ENCODE data around the gene MAML1. TPM values are rescaled to one million over a fixed set of nuclear protein-coding genes. Genes with fewer than 3 reads are reported as not detected.

MAML1 gene
- total RNA-seq, 6 experiments from 2014 or later: 6.2 to 8.8 (median 8.0) TPM

DNA sequence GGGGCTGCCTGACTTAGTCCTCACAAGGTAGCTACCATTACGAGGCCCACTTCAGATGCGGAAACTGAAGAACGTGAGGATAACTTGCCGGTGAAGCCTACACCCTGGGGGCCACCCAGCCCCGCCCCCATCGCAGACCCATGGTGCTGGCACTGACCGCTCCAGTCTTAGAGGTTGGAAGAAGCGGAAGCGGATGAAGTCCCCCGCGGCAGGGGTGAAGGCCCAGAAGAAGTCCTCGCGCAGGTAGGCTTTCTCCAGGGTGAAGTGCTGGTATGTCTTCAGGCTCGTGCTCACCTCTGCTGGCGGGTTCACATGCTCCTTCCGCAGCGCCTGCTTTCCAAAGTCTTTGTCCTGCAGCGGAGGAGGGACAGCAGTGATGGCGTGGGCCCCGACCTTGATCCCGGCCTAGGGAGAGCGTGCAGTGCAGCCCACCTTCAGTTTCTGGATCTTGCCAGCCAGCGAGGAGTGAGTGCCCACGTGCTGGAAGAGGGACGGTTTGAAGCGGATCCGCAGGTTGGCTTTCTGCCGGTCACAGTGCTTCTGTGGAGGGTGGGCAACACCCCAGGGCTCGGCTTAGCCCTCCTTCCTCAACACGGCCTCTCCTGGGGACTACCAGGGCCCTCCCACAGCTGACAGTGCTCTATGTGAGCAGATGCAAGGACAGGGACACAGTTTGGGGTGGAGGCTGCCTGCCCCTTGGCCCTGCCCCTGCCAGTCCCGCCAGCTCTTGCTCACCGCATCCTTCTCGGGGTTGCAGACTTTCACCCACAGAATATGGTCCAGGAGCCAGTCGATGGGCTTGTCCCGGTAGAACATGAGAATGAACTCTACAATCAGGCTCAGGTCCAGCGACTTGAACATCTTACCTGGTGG lies 66.4 kb downstream of the MAML1 start:
- no peak overlapping the region for H3K4me3 ChIP-seq
- H3K36me3 ChIP-seq: peaks cover 6 to 47% (median 22%) of the 10 kb centered on the region in 4 donors
- intact Hi-C loops (cut with DNase I): loop anchor here (5.0 kb wide), 1 partner anchor 37 kb away; no protein-coding TSS in a partner anchor
- DNase-seq (peak in 1 of 3 donors; percentile 46), ATAC-seq (no peak)
- H3K27ac ChIP-seq: no peak overlapping the region
- H3K4me1 ChIP-seq: peaks cover 0 to 39% (median 16%) of the 10 kb centered on the region in 4 donors
- 81% methylated on average over 3 of the region's 36 CpGs for WGBS (ENCODE audit: insufficient coverage, low coverage, low lambda C conversion rate, missing lambda C conversion rate)
- H3K27me3 ChIP-seq: no peaks in the 10 kb centered on the region
- H3K9me3 ChIP-seq: no peaks in the 10 kb centered on the region
- TF ChIP-seq POLR2A (IDR thresholded peaks at IDR 0.05): no peak
- TF ChIP-seq, protein P1, sequence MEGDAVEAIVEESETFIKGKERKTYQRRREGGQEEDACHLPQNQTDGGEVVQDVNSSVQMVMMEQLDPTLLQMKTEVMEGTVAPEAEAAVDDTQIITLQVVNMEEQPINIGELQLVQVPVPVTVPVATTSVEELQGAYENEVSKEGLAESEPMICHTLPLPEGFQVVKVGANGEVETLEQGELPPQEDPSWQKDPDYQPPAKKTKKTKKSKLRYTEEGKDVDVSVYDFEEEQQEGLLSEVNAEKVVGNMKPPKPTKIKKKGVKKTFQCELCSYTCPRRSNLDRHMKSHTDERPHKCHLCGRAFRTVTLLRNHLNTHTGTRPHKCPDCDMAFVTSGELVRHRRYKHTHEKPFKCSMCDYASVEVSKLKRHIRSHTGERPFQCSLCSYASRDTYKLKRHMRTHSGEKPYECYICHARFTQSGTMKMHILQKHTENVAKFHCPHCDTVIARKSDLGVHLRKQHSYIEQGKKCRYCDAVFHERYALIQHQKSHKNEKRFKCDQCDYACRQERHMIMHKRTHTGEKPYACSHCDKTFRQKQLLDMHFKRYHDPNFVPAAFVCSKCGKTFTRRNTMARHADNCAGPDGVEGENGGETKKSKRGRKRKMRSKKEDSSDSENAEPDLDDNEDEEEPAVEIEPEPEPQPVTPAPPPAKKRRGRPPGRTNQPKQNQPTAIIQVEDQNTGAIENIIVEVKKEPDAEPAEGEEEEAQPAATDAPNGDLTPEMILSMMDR (IDR thresholded peaks at IDR 0.05): no peak

DNA sequence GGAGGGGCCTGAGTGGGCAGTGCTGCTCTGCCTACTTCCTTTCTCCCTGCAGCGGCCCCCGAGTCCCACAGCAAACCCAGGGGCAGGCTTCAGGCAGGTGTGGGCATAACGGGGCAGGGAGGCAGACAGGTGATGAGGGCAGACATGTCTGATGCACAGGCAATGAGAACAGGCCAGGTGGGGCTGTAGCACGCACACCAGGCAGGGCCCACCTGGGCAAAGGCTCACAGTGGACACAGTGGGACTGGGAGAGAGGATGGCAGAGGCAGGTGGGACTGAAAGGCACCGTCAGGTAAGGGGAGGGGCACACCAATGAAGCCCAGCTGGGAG lies 67.0 kb downstream of the MAML1 start:
- intact Hi-C loops (cut with DNase I): loop anchor here (5.0 kb wide), 1 partner anchor 37 kb away; no protein-coding TSS in a partner anchor
- Histone ChIP-seq H3K27ac (no peak overlapping the region), H3K4me1 (peaks cover 0 to 45% (median 19%) of the 10 kb centered on the region in 4 donors), H3K9me3 (no peaks in the 10 kb centered on the region), H3K36me3 (peaks cover 6 to 47% (median 22%) of the 10 kb centered on the region in 4 donors), H3K4me3 (no peak overlapping the region), H3K27me3 (no peaks in the 10 kb centered on the region)
- peak in 1 of 3 donors; percentile 42 for DNase-seq
- ATAC-seq: no peak
- 83% methylated on average over 2 of the region's 5 CpGs for WGBS (ENCODE audit: insufficient coverage, low coverage, low lambda C conversion rate, missing lambda C conversion rate)
- TF ChIP-seq, protein P1 (IDR thresholded peaks at IDR 0.05): no peak
- no peak for TF ChIP-seq POLR2A (IDR thresholded peaks at IDR 0.05)

DNA sequence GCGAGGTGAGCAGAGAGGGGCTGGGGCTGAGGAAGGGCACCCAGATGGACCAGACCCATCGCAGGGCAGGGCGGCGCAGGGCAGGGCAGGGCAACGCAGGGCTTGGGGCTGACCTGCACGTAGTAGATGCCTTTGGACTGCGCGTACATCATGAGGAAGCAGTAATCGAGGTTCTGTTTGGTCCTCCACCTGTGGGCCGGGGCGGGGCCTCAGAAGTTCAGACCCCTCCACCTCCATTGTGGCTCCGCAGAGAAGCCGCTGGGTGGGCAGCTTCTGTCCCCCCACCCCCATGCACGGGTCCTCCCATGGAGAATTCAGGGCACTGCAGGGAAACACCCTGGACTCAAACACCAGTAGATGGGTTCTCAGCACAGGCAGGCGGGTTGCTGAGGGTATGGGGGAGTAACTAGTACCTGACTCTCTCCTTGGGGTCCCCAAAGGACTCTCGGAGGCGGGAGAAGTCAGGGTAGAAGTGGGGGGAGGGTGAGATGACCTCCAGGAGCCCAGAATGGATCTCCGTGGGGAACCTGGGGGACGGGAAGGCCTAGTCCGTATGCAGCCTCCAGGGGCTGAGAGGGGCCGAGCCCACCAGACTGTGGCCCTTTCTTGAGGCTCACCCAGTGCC lies 67.6 kb downstream of the MAML1 start:
- ATAC-seq: no peak
- DNase-seq: peak in 1 of 3 donors; percentile 45
- Histone ChIP-seq H3K4me1 (peaks cover 0 to 43% (median 19%) of the 10 kb centered on the region in 4 donors), H3K36me3 (peaks cover 6 to 47% (median 22%) of the 10 kb centered on the region in 4 donors), H3K27me3 (no peaks in the 10 kb centered on the region), H3K27ac (no peak overlapping the region), H3K9me3 (no peaks in the 10 kb centered on the region), H3K4me3 (no peak overlapping the region)
- WGBS (ENCODE audit: insufficient coverage, low coverage, low lambda C conversion rate, missing lambda C conversion rate): 91% methylated on average over 8 of the region's 21 CpGs
- TF ChIP-seq, protein P1 (IDR thresholded peaks at IDR 0.05): no peak
- no peak for TF ChIP-seq POLR2A (IDR thresholded peaks at IDR 0.05)
- intact Hi-C loops (cut with DNase I): no loop called here

DNA sequence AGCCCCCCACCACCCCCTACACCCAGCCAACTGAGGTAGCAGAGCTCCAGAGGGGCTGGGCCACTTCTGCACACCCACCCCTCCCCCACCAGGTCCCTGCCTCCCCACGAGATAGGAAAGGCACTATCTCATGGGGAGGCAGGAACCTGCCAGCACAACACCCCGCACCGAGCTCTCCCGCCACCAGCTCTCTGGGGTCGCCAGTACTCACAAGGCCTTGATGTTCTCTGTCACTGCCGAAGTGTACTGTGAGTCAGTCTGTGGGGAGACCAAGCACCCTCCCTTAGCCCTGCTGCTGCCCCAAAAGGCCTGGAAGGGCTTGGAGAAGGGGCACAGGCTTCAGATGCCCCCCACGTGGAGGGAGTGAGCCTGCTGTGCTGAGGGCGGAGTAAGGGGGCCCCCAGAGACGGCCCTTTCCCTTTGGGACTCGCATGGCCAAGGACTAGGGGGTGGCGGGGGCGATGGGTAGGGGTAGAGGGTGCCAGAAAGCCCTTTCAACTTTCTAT lies 68.1 kb downstream of the MAML1 start:
- peaks cover 6 to 47% (median 22%) of the 10 kb centered on the region in 4 donors for H3K36me3 ChIP-seq

More for the DNA sequence above, 68.1 kb downstream of the MAML1 start:
- WGBS (ENCODE audit: insufficient coverage, low coverage, low lambda C conversion rate, missing lambda C conversion rate): 20% methylated on average over 2 of the region's 12 CpGs
- no peak for ATAC-seq
- no peaks in the 10 kb centered on the region for H3K27me3 ChIP-seq
- no peak for TF ChIP-seq POLR2A (IDR thresholded peaks at IDR 0.05)
- TF ChIP-seq, protein P1 (IDR thresholded peaks at IDR 0.05): no peak
- no peak overlapping the region for H3K4me3 ChIP-seq
- peak in 1 of 3 donors; percentile 45 for DNase-seq
- H3K27ac ChIP-seq: no peak overlapping the region
- intact Hi-C loops (cut with DNase I): no loop called here
- H3K9me3 ChIP-seq: no peaks in the 10 kb centered on the region
- H3K4me1 ChIP-seq: peaks cover 0 to 39% (median 19%) of the 10 kb centered on the region in 4 donors

Measured in right lobe of liver (tissue), 6 donors.